DND-41 (cell line): ENCODE results near the gene CACNA1E.

Experiments used
- ATAC-seq: fragments of 200-7000 bp; cut with Tn5 transposase; 3 replicates; pipeline ENCODE4 v1.9.1; 2021; ENCODE audit warnings: low read depth; ENCODE audit not compliant: insufficient read depth
- DNase-seq: peaks from one replicate; pipeline ENCODE4 v3.0.0-alpha.2; 2020
- H2AFZ ChIP-seq: 2 replicates; pipeline ENCODE4 v1.6.0; 2012; ENCODE audit warnings: low read depth, low read length
- H3K27ac ChIP-seq: 2 replicates; pipeline ENCODE4 v1.5.1; 2012; ENCODE audit warnings: low read length, inconsistent platforms
- H3K27me3 ChIP-seq: fragments of 200-600 bp; sonication (generic); 2 replicates; pipeline ENCODE4 v1.6.0; 2012; ENCODE audit warnings: low read length, mild to moderate bottlenecking, inconsistent platforms; ENCODE audit not compliant: insufficient read depth, poor library complexity
- H3K36me3 ChIP-seq: 2 replicates; pipeline ENCODE4 v1.5.1; 2012; ENCODE audit warnings: low read length, inconsistent platforms; ENCODE audit not compliant: insufficient read depth
- H3K4me1 ChIP-seq: 2 replicates; pipeline ENCODE4 v1.5.1; 2012; ENCODE audit warnings: mild to moderate bottlenecking, low read length; ENCODE audit not compliant: insufficient read depth
- H3K4me2 ChIP-seq: 2 replicates; pipeline ENCODE4 v1.6.0; 2012; ENCODE audit warnings: mild to moderate bottlenecking, moderate library complexity, low read length, inconsistent platforms; ENCODE audit not compliant: insufficient read depth
- H3K4me3 ChIP-seq, 2 experiments: fragments of 200-600 bp in 1 of 2; shearing (Covaris generic) in 1 of 2; 2 replicates each; pipeline ENCODE4 v1.5.1; 2012 to 2016; ENCODE audit warnings: inconsistent platforms in 2 of 2, low read length in 2 of 2, mild to moderate bottlenecking in 2 of 2, low read depth in 1 of 2, moderate library complexity in 1 of 2
- H3K79me2 ChIP-seq: 2 replicates; pipeline ENCODE4 v1.6.0; 2012; ENCODE audit warnings: low read length, inconsistent platforms; ENCODE audit not compliant: insufficient read depth
- H3K9ac ChIP-seq: 2 replicates; pipeline ENCODE4 v1.6.0; 2012; ENCODE audit warnings: low read depth, mild to moderate bottlenecking, inconsistent platforms, low read length, moderate library complexity
- H3K9me3 ChIP-seq: 2 replicates; pipeline ENCODE4 v1.5.1; 2012; ENCODE audit warnings: low read length, moderate library complexity, mild to moderate bottlenecking, inconsistent platforms; ENCODE audit not compliant: insufficient read depth, severe bottlenecking
- H4K20me1 ChIP-seq: 2 replicates; pipeline ENCODE4 v1.6.0; 2012; ENCODE audit warnings: low read length; ENCODE audit not compliant: insufficient read depth
- CTCF ChIP-seq: IDR thresholded peaks from 2 replicates; pipeline ENCODE4 v1.5.1; 2012; ENCODE audit warnings: borderline replicate concordance, low read length, moderate library complexity, mild to moderate bottlenecking; ENCODE audit not compliant: poor library complexity, severe bottlenecking; ENCODE audit errors: extremely low read depth
- EZH2 ChIP-seq: IDR thresholded peaks from 3 replicates; pipeline ENCODE4 v1.6.1; 2012; ENCODE audit warnings: borderline replicate concordance, low read depth, mild to moderate bottlenecking, moderate library complexity, low read length, inconsistent platforms; ENCODE audit not compliant: severe bottlenecking

CACNA1E gene

GRCh38 chr1:181486098-181486420 lies 2.7 kb downstream of the CACNA1E start:
- Histone ChIP-seq H3K4me2 (no peak overlapping the region), H2AFZ (no peak overlapping the region), H3K9ac (no peak overlapping the region), H3K4me3 (no peak overlapping the region), H3K27ac (no peak overlapping the region), H3K36me3 (no peaks in the 10 kb centered on the region), H3K79me2 (no peaks in the 10 kb centered on the region), H3K27me3 (peaks cover 19% of the 10 kb centered on the region), H4K20me1 (no peaks in the 10 kb centered on the region), H3K4me1 (no peaks in the 10 kb centered on the region), H3K9me3 (no peaks in the 10 kb centered on the region)
- ATAC-seq (no peak), DNase-seq (no peak)
- TF ChIP-seq EZH2, result no peak
- TF ChIP-seq CTCF, result no peak

GRCh38 chr1:181488866-181489265 lies 5.5 kb downstream of the CACNA1E start:
- no peak overlapping the region for H3K27ac ChIP-seq
- no peaks in the 10 kb centered on the region for H3K4me1 ChIP-seq
- ATAC-seq, result no peak
- H3K9ac ChIP-seq, result no peak overlapping the region
- H4K20me1 ChIP-seq, result no peaks in the 10 kb centered on the region
- TF ChIP-seq CTCF (no peak), EZH2 (no peak)
- H3K9me3 ChIP-seq, result no peaks in the 10 kb centered on the region
- no peak overlapping the region for H2AFZ ChIP-seq
- H3K4me2 ChIP-seq, result no peak overlapping the region
- no peaks in the 10 kb centered on the region for H3K79me2 ChIP-seq
- H3K36me3 ChIP-seq, result no peaks in the 10 kb centered on the region
- no peak overlapping the region for H3K4me3 ChIP-seq
- peaks cover 21% of the 10 kb centered on the region for H3K27me3 ChIP-seq
- no peak for DNase-seq

GRCh38 chr1:181490276-181490675 lies 7.0 kb downstream of the CACNA1E start:
- H3K9ac ChIP-seq, result no peak overlapping the region
- H3K36me3 ChIP-seq, result no peaks in the 10 kb centered on the region
- TF ChIP-seq CTCF (no peak), EZH2 (no peak)
- H4K20me1 ChIP-seq, result no peaks in the 10 kb centered on the region
- ATAC-seq (no peak), DNase-seq (no peak)
- H2AFZ ChIP-seq, result no peak overlapping the region
- H3K4me3 ChIP-seq, result no peak overlapping the region
- H3K27me3 ChIP-seq, result peaks cover 21% of the 10 kb centered on the region
- H3K9me3 ChIP-seq, result no peaks in the 10 kb centered on the region
- H3K27ac ChIP-seq, result no peak overlapping the region
- H3K4me1 ChIP-seq, result no peaks in the 10 kb centered on the region
- H3K4me2 ChIP-seq, result no peak overlapping the region
- no peaks in the 10 kb centered on the region for H3K79me2 ChIP-seq
